Neuronal stem cell (in vitro differentiated cells): Measurements from ENCODE around the gene NLRP14.

Source experiments
- DNase-seq: peaks from one replicate; pipeline ENCODE4 v3.0.0-alpha.2; 2013; ENCODE audit warnings: low spot score
- H2AFZ ChIP-seq: one replicate; pipeline ENCODE4 v1.6.1; 2013; ENCODE audit warnings: mild to moderate bottlenecking, low read length, inconsistent platforms
- H2AK5ac ChIP-seq: 2 replicates; pipeline ENCODE4 v1.6.1; 2013; ENCODE audit warnings: low read depth, mild to moderate bottlenecking, inconsistent platforms, low read length, moderate library complexity, mixed read lengths
- H2BK120ac ChIP-seq: 2 replicates; pipeline ENCODE4 v1.6.1; 2013; ENCODE audit warnings: low read depth, mild to moderate bottlenecking, inconsistent platforms, low read length, moderate library complexity, mixed read lengths
- H2BK12ac ChIP-seq: one replicate; pipeline ENCODE4 v1.6.1; 2013; ENCODE audit warnings: low read length, inconsistent platforms
- H2BK15ac ChIP-seq: 2 replicates; pipeline ENCODE4 v1.6.1; 2013; ENCODE audit warnings: mild to moderate bottlenecking, low read length, inconsistent platforms, mixed read lengths
- H2BK5ac ChIP-seq: one replicate; pipeline ENCODE4 v1.6.1; 2013; ENCODE audit warnings: inconsistent platforms, mild to moderate bottlenecking, low read length, moderate library complexity
- H3K14ac ChIP-seq: one replicate; pipeline ENCODE4 v1.6.1; 2013; ENCODE audit warnings: low read length, inconsistent platforms
- H3K18ac ChIP-seq: 2 replicates; pipeline ENCODE4 v1.6.1; 2013; ENCODE audit warnings: low read length, inconsistent platforms
- H3K23ac ChIP-seq: 2 replicates; pipeline ENCODE4 v1.6.1; 2013; ENCODE audit warnings: low read depth, mild to moderate bottlenecking, mixed read lengths, low read length, inconsistent platforms; ENCODE audit not compliant: poor library complexity
- H3K27ac ChIP-seq: replicated peaks from 3 replicates; pipeline ENCODE4 v1.5.1; 2013; ENCODE audit warnings: low read length, inconsistent platforms
- H3K27me3 ChIP-seq, 3 experiments: 2 replicates each; pipeline ENCODE4 v1.6.1; 2013; ENCODE audit warnings: low read length in 3 of 3, mild to moderate bottlenecking in 2 of 3, inconsistent platforms in 1 of 3, low read depth in 1 of 3, mixed read lengths in 1 of 3, moderate library complexity in 1 of 3; ENCODE audit not compliant: control insufficient read depth in 3 of 3, insufficient read depth in 3 of 3
- H3K36me3 ChIP-seq, 2 donors: replicated peaks in 1 of 2; 2 replicates each; pipeline ENCODE4 v1.6.1; 2013; ENCODE audit warnings: low read length in 2 of 2; ENCODE audit not compliant: control insufficient read depth in 2 of 2, insufficient read depth in 2 of 2
- H3K4ac ChIP-seq: 2 replicates; pipeline ENCODE4 v1.6.1; 2013; ENCODE audit warnings: inconsistent platforms, mild to moderate bottlenecking, low read length, moderate library complexity
- H3K4me1 ChIP-seq, 2 donors: 1 replicate in 1 of 2; 2 replicates in 1 of 2; pipeline ENCODE4 v1.6.1; 2013; ENCODE audit warnings: low read length in 2 of 2, low read depth in 1 of 2; ENCODE audit not compliant: control insufficient read depth in 2 of 2, insufficient read depth in 1 of 2
- H3K4me2 ChIP-seq: one replicate; pipeline ENCODE4 v1.6.1; 2013; ENCODE audit warnings: mild to moderate bottlenecking, low read length, inconsistent platforms; ENCODE audit not compliant: insufficient read depth, poor library complexity, severe bottlenecking
- H3K4me3 ChIP-seq, 2 donors: 2 replicates each; pipeline ENCODE4 v1.5.1; 2013; ENCODE audit warnings: low read length in 2 of 2, mild to moderate bottlenecking in 2 of 2, inconsistent platforms in 1 of 2, moderate library complexity in 1 of 2
- H3K79me1 ChIP-seq: one replicate; pipeline ENCODE4 v1.6.1; 2013; ENCODE audit warnings: low read depth, mild to moderate bottlenecking, inconsistent platforms, low read length, moderate library complexity
- H3K9ac ChIP-seq: one replicate; pipeline ENCODE4 v1.6.1; 2013; ENCODE audit warnings: mild to moderate bottlenecking, low read depth, low read length, inconsistent platforms; ENCODE audit not compliant: poor library complexity
- H3K9me3 ChIP-seq, 2 donors: replicated peaks in 1 of 2; 2 replicates each; pipeline versions ENCODE3 to v1.6.1; 2013; ENCODE audit warnings: low read length in 2 of 2, mild to moderate bottlenecking in 2 of 2, inconsistent platforms in 1 of 2, low read depth in 1 of 2, mixed read lengths in 1 of 2, moderate library complexity in 1 of 2; ENCODE audit not compliant: control insufficient read depth in 2 of 2, insufficient read depth in 1 of 2
- H4K8ac ChIP-seq: one replicate; pipeline ENCODE4 v1.6.1; 2013; ENCODE audit warnings: low read depth, mild to moderate bottlenecking, inconsistent platforms, low read length, moderate library complexity
- H4K91ac ChIP-seq: one replicate; pipeline ENCODE4 v1.6.1; 2013; ENCODE audit warnings: low read length, low read depth, mild to moderate bottlenecking, inconsistent platforms; ENCODE audit not compliant: poor library complexity
- whole genome bisulfite sequencing, 2 donors: extraction: QIAGEN DNeasy Blood & Tissue Kit; methylation state at CpG; one replicate each; pipeline ENCODE4 v1.1.7; 2013; ENCODE audit warnings: missing lambda C conversion rate in 2 of 2, mixed read lengths in 1 of 2; ENCODE audit not compliant: insufficient read length in 2 of 2, insufficient replicate concordance in 1 of 2; ENCODE audit errors: extremely low coverage in 2 of 2; 5-methylcytosine and 5-hydroxymethylcytosine counted together

NLRP14 gene

GRCh38 chr11:7031471-7031871 is 11.2 kb downstream of the NLRP14 start:
- no peaks in the 10 kb centered on the region for H3K36me3 ChIP-seq
- no peak overlapping the region for H2AFZ ChIP-seq
- H2BK5ac ChIP-seq = no peak overlapping the region
- H3K4me2 ChIP-seq = no peak overlapping the region
- no peak overlapping the region for H2AK5ac ChIP-seq
- no CpG with 5 or more reads among the region's 11 CpGs for WGBS, 2 donors
- no peaks in the 10 kb centered on the region for H3K27me3 ChIP-seq
- no peak overlapping the region for H2BK15ac ChIP-seq
- H3K4me3 ChIP-seq = no peak overlapping the region
- no peak overlapping the region for H3K23ac ChIP-seq
- H3K4me1 ChIP-seq = no peaks in the 10 kb centered on the region
- H3K14ac ChIP-seq = no peak overlapping the region
- DNase-seq = no peak
- H2BK12ac ChIP-seq = no peak overlapping the region
- no peak overlapping the region for H3K27ac ChIP-seq
- no peak overlapping the region for H3K9ac ChIP-seq
- H3K9me3 ChIP-seq = no peaks in the 10 kb centered on the region
- H4K91ac ChIP-seq = no peak overlapping the region
- no peak overlapping the region for H2BK120ac ChIP-seq
- no peak overlapping the region for H3K4ac ChIP-seq
- H3K79me1 ChIP-seq = no peaks in the 10 kb centered on the region
- H3K18ac ChIP-seq = no peak overlapping the region
- no peak overlapping the region for H4K8ac ChIP-seq

- WGBS, 2 donors = no CpG with 5 or more reads among the region's 1 CpG
- Histone ChIP-seq H2AFZ (no peak overlapping the region), H2AK5ac (no peak overlapping the region)
Observed at GRCh38 chr11:7032692-7033091, 12.4 kb downstream of the NLRP14 start.

GRCh38 chr11:7034019-7034418 is 13.7 kb downstream of the NLRP14 start:
- no peak overlapping the region for H2BK15ac ChIP-seq
- H3K14ac ChIP-seq = no peak overlapping the region
- DNase-seq = no peak
- no peak overlapping the region for H2BK5ac ChIP-seq
- H3K79me1 ChIP-seq = no peaks in the 10 kb centered on the region
- no peak overlapping the region for H3K4ac ChIP-seq
- H4K8ac ChIP-seq = no peak overlapping the region
- H3K27ac ChIP-seq = no peak overlapping the region
- H2AK5ac ChIP-seq = no peak overlapping the region
- H3K4me2 ChIP-seq = no peak overlapping the region
- H3K9me3 ChIP-seq = no peaks in the 10 kb centered on the region
- H3K4me1 ChIP-seq = no peaks in the 10 kb centered on the region
- H3K18ac ChIP-seq = no peak overlapping the region
- H3K23ac ChIP-seq = no peak overlapping the region
- no peak overlapping the region for H3K9ac ChIP-seq
- H2BK12ac ChIP-seq = no peak overlapping the region
- H3K4me3 ChIP-seq = no peak overlapping the region
- no peak overlapping the region for H2AFZ ChIP-seq
- no peak overlapping the region for H2BK120ac ChIP-seq
- H3K27me3 ChIP-seq = no peaks in the 10 kb centered on the region
- H3K36me3 ChIP-seq = peaks cover 0 to 1% of the 10 kb centered on the region in 2 donors
- no peak overlapping the region for H4K91ac ChIP-seq
- WGBS, 2 donors = no CpG with 5 or more reads among the region's 6 CpGs

More at GRCh38 chr11:7032692-7033091, 12.4 kb downstream of the NLRP14 start:
- Histone ChIP-seq H3K36me3 (peaks cover 0 to 1% of the 10 kb centered on the region in 2 donors), H3K4me1 (no peaks in the 10 kb centered on the region), H3K23ac (no peak overlapping the region), H3K79me1 (no peaks in the 10 kb centered on the region), H3K4me2 (no peak overlapping the region), H3K4me3 (no peak overlapping the region), H3K9ac (no peak overlapping the region), H4K91ac (no peak overlapping the region), H3K9me3 (no peaks in the 10 kb centered on the region), H3K18ac (no peak overlapping the region), H3K27me3 (no peaks in the 10 kb centered on the region), H2BK5ac (no peak overlapping the region), H2BK120ac (no peak overlapping the region), H3K4ac (no peak overlapping the region), H3K27ac (no peak overlapping the region), H4K8ac (no peak overlapping the region), H2BK12ac (no peak overlapping the region), H3K14ac (no peak overlapping the region), H2BK15ac (no peak overlapping the region)
- no peak for DNase-seq

- no CpG with 5 or more reads among the region's 3 CpGs for WGBS, 2 donors
- Histone ChIP-seq H4K8ac (no peak overlapping the region), H3K27ac (no peak overlapping the region), H3K9ac (no peak overlapping the region), H3K4me3 (no peak overlapping the region), H3K14ac (no peak overlapping the region), H2BK15ac (no peak overlapping the region), H3K4me1 (no peaks in the 10 kb centered on the region), H3K79me1 (no peaks in the 10 kb centered on the region), H2AFZ (no peak overlapping the region), H3K9me3 (no peaks in the 10 kb centered on the region), H2AK5ac (no peak overlapping the region), H3K23ac (no peak overlapping the region), H3K4me2 (no peak overlapping the region), H2BK5ac (no peak overlapping the region), H4K91ac (no peak overlapping the region), H3K18ac (no peak overlapping the region), H3K27me3 (no peaks in the 10 kb centered on the region), H2BK12ac (no peak overlapping the region), H2BK120ac (no peak overlapping the region), H3K4ac (no peak overlapping the region), H3K36me3 (no peaks in the 10 kb centered on the region)
- no peak for DNase-seq
Observed at GRCh38 chr11:7046474-7047175, 26.3 kb downstream of the NLRP14 start.
